SJSA1 (cell line): Measurements from ENCODE around the gene MAS1. TPM values are rescaled to one million over a fixed set of nuclear protein-coding genes. Genes with fewer than 3 reads are reported as not detected.

Source experiments
- DNase-seq, 2 experiments: peaks; one replicate each; pipeline ENCODE4 v3.0.0-alpha.2; 2015 to 2020; ENCODE audit warnings: low spot score in 2 of 2, low read depth in 1 of 2
- H3K27ac ChIP-seq: fragments of 250-450 bp; sonication (Bioruptor Pico); 2 replicates; pipeline ENCODE4 v1.5.1; 2020; ENCODE audit warnings: mild to moderate bottlenecking, moderate library complexity
- H3K27me3 ChIP-seq: fragments of 250-450 bp; sonication (Bioruptor Pico); replicated peaks from 2 replicates; pipeline ENCODE4 v1.5.1; 2020; ENCODE audit warnings: mild to moderate bottlenecking, moderate library complexity
- H3K36me3 ChIP-seq: fragments of 250-450 bp; sonication (Bioruptor Pico); 2 replicates; pipeline ENCODE4 v1.5.1; 2020; ENCODE audit warnings: mild to moderate bottlenecking
- H3K4me1 ChIP-seq: fragments of 250-450 bp; sonication (Bioruptor Pico); replicated peaks from 2 replicates; pipeline ENCODE4 v1.6.1; 2021; ENCODE audit warnings: mild to moderate bottlenecking
- H3K4me3 ChIP-seq: fragments of 250-450 bp; sonication (Bioruptor Pico); 2 replicates; pipeline ENCODE4 v1.5.1; 2020; ENCODE audit warnings: mild to moderate bottlenecking
- H3K9me3 ChIP-seq: fragments of 250-450 bp; sonication (Bioruptor Pico); replicated peaks from 2 replicates; pipeline ENCODE4 v1.5.1; 2020; ENCODE audit warnings: mild to moderate bottlenecking
- total RNA-seq: library from RNA; depleted of rRNA; stranded (reverse); fragments of >200 nt; shearing (Covaris generic); gene quantifications from 2 replicates; pipeline ENCODE4 v1.2.3, GENCODE V29; 2014; rRNA removed

The MAS1 gene
- total RNA-seq, 1 experiment from 2014 or later, result not detected

DNA sequence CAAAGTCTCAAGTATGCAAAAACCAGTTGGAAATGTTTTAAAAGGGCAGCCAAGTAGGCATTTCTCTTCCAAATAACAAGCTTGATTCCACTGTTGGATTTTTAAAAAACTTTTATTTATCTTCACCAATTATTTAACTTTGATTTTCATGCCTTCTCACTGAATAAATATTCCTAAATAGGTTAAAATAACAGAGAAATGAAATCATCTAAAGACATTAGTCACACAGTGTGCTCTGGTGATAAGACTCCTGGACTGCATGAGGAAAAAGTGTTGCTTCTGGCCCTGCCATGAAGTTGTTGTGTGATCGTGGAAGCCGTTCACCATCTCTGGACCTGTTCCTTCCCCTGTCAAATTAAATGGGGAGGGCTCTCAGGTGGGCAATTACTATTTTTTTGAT, 44.3 kb downstream of the MAS1 start:
- no peaks in the 10 kb centered on the region for H3K27me3 ChIP-seq
- H3K4me1 ChIP-seq, result no peaks in the 10 kb centered on the region
- H3K9me3 ChIP-seq, result no peaks in the 10 kb centered on the region
- no peak overlapping the region for H3K27ac ChIP-seq
- DNase-seq, result no peak
- H3K36me3 ChIP-seq, result no peaks in the 10 kb centered on the region
- no peak overlapping the region for H3K4me3 ChIP-seq

DNA sequence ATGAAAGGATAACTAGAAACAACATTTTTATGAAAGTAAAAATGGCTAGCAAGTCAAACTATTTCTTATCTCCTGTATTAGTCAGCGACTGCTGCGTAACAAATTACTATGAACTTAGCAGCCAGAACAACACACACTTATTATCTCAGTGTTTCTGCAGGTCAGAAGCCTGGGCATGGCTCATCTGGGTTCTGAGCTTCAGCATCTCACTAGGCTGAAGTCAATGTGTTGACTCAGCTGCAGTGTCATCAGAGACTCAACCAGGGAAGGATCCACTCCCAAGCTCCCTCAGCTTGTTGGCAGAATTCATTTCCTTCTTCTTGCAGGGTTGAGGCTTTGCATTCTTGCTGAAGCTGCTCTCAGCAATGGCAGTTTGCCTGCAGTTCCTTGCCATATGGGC, 44.8 kb downstream of the MAS1 start:
- Histone ChIP-seq H3K4me3 (no peak overlapping the region), H3K27ac (no peak overlapping the region), H3K4me1 (no peaks in the 10 kb centered on the region), H3K9me3 (no peaks in the 10 kb centered on the region), H3K27me3 (no peaks in the 10 kb centered on the region), H3K36me3 (no peaks in the 10 kb centered on the region)
- DNase-seq, result no peak

DNA sequence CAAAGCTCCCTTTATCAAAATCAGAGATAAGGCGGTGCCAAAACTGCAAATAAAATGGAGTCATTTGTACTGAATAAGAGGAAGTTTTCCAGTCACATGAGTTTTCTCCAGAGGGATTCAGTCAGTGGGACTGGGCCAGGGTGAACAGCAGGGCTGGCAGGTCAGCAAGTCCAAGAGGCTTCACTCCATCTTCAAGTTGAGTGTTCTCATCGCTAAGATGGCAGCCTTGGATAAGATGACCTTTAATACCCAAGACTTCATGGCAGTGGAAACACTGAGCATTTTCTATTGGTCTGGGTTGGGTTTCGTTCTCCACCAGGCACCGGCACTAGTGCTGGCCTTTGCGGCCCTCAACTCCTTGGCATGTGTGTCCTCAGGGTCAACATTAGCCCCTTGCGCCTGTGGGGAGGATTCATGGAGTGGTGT, 48.8 kb downstream of the MAS1 start:
- H3K4me3 ChIP-seq, result no peak overlapping the region
- no peaks in the 10 kb centered on the region for H3K36me3 ChIP-seq
- no peak overlapping the region for H3K27ac ChIP-seq
- H3K9me3 ChIP-seq, result peaks cover 8% of the 10 kb centered on the region
- H3K4me1 ChIP-seq, result 0 out of 2 replicates have a peak, but pooled peaks cover 4% of the 10 kb centered on the region
- H3K27me3 ChIP-seq, result 0 out of 2 replicates have a peak, but pooled peaks cover 2% of the 10 kb centered on the region
- no peak for DNase-seq

Other genes starting within 250 kb of the MAS1 start
- gene SOD2, start 197.7 kb upstream of the MAS1 start, total RNA-seq, result 81.6 and 102 TPM in 2 replicates
- gene WTAP, start 163.5 kb upstream of the MAS1 start, total RNA-seq, result 91.4 and 111 TPM in 2 replicates
- gene ACAT2, start 128.9 kb upstream of the MAS1 start, total RNA-seq, result 81.8 and 120 TPM in 2 replicates
- 408 and 422 TPM in 2 replicates for gene TCP1, start 101.4 kb upstream of the MAS1 start, total RNA-seq
- 154 and 179 TPM in 2 replicates for gene MRPL18, start 100.5 kb upstream of the MAS1 start, total RNA-seq
- not detected in 2 replicates for gene PNLDC1, start 90.7 kb upstream of the MAS1 start, total RNA-seq
- gene IGF2R, start 78.1 kb downstream of the MAS1 start, total RNA-seq, result 29.4 and 54.7 TPM in 2 replicates
- gene SLC22A1, start 230.8 kb downstream of the MAS1 start, total RNA-seq, result not detected in 2 replicates